Stimulated activated CD4-positive, alpha-beta T cell treated with anti-CD3 and anti-CD28 coated beads, Interleukin-12 subunit alpha, Interleukin-12 subunit beta, amount 100 ng/mL, for 48 hours (primary cell): ENCODE data around the gene LRRC41.
"Not testable (repeated sequence)": the region's sequence is repeated elsewhere in the genome, so short reads cannot be mapped to it uniquely, and the experiment has no call there.

Experiments used
- DNase-seq, 3 donors: peaks; one replicate each; pipeline ENCODE4 v3.0.0-alpha.2; 2020; ENCODE audit warnings: low read depth in 2 of 3, low spot score in 1 of 3

LRRC41 gene

GRCh38 chr1:46328182-46328581 lies 24.8 kb upstream of the LRRC41 start:
- not testable (repeated sequence) for DNase-seq

DNA sequence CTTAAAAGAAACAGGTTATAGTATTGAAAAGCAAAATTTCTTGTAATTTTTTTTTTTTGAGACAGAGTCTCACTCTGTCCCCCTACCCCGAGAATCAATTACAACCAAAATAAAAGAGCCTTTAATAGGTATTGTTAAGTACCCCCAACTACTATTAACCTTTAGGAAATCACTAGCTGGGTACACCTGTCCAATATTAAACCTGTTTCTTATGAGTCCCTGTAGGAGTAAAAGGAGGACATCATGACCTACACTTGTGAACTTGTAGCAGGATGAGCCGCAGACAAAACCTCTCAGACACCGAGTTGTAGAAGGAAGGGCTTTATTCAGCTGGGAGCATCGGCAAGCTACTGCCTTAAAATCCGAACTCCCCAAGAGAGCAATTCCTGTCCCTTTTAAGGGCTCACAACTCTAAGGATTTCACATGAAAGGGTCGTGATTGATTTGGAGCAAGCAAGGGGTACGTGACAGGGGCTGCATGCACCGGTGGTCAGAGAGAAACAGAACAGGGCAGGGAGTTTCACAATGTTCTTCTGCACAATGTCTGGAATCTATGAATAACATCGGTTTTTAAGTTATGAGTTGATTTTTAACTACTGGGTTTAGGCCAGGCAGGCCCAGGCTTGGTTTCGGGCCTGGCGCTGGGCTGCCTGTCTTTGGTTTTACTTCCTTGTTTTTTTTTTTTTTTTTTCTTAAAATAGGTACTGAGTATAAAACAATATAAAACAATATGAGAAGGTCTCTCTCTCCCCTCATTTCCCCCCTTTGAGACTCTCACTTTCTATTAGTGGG lies 22.1 kb upstream of the LRRC41 start:
- DNase-seq, result not testable (repeated sequence)

DNA sequence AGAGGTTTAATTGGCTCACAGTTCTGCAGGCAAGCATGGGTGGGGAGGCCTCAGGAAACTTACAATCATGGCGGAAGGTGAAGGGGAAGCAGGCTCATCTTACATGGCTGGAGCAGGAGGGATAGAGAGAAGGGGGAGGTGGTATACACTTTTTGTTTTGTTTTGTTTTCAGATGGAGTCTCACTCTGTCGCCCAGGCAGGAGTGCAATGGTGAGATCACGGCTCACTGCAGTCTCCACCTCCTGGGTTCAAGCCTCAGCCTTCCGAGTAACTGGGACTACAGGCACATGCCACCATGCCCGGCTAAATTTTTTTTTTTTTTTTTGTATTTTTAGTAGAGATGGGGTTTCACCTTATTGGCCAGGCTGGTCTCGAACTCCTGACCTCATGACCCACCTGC lies 18.8 kb upstream of the LRRC41 start:
- DNase-seq, result not testable (repeated sequence)

- DNase-seq, result not testable (repeated sequence)
Observed at GRCh38 chr1:46319960-46320914, 16.8 kb upstream of the LRRC41 start.

DNA sequence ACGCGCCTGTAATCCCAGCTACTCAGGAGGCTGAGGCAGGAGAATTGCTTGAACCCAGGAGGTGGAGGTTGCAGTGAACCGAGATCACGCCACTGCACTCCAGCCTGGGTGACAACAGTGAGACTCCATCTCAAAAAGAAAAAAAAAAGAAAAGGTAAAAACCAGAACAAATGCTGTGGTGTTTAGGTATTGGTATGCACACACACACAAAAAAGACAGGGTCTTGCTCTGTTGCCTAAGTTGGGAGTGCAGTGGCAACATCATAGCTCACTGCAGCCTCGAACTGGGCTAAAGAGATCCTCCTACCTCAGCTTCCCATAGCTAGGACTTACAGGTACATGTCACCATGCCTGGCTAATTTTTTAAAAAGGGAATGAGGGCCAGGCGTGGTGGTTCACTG lies 15.9 kb upstream of the LRRC41 start:
- not testable (repeated sequence) for DNase-seq

DNA sequence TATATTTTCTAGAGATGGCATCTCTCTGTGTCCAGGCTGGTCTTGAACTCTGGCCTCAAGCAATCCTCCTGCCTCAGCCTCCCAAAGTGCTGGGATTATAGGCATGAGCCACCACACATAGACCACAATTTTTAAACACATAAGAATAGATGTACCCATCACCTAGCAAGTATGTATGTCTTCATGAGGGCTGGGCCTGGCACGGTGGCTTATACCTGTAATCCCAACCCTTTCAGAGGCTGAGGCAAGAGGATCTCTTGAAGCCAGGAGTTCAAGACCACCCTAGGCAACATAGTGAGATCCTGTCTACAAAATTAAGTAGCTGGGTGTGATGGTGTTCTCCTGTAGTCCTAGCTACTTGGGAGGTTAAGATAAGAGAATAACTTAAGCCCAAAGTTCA lies 13.9 kb upstream of the LRRC41 start:
- no peak for DNase-seq

DNA sequence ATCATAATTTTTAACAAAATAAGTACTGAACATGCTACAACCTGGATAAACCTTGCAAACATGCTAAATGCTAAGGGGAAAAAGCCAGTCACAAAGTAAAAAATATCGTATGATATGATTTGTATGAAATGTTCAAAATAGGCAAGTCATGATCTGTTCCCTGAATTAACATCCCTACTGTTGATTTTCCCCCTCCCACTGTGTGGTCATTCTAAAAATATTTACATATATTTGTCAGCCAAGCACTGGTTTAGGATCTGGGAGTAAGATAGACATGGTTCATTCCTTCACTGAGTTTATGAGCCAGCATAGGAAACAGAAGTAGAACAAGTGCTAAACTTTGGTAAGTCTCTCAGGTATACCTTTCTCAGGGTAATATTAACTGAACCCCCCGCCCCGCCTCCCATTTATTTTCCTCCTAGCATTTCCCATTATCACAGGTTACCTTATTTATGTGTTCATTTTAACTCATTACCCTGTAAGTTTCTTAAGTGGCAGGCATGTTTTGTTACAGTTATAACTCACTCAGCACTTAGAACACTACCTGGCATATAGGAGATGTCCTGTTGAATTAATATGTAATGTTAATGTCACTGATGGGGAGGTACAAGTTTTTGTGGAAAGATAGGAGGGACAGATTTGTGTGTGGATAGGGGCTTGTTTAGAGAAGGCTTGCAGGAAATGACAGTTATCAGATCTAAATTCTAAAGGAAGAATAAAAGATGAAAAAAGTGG lies 12.4 kb upstream of the LRRC41 start:
- DNase-seq, result no peak

- DNase-seq, result no peak
Observed at GRCh38 chr1:46310321-46310720, 6.9 kb upstream of the LRRC41 start.

GRCh38 chr1:46309401-46310159 lies 6.2 kb upstream of the LRRC41 start:
- DNase-seq, result no peak

GRCh38 chr1:46306159-46306530 lies 2.7 kb upstream of the LRRC41 start:
- no peak for DNase-seq

GRCh38 chr1:46303872-46304326 lies 483 bp upstream of the LRRC41 start:
- no peak for DNase-seq

DNA sequence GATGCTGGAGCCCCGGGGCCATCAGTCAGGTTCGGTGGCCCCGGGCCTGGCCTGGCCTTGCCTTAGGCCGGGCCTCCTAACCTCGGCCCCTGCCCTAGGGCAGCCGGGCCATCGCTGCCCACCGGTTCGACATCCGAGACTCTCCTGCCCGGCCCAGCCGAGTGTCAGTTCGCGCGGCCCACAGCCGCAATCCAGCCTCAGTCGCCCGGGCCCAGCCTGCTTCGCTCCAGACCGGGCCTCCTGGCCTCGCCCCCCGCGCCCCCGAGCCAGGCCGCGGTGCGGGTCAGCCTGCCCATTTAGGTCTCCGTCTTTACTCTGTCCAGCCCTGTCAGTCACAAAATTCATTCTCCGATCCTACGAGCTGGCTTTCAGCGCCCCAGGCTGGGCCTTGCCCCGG lies 777 bp downstream of the LRRC41 start:
- peak in 1 of 3 donors; percentile 13 for DNase-seq

DNA sequence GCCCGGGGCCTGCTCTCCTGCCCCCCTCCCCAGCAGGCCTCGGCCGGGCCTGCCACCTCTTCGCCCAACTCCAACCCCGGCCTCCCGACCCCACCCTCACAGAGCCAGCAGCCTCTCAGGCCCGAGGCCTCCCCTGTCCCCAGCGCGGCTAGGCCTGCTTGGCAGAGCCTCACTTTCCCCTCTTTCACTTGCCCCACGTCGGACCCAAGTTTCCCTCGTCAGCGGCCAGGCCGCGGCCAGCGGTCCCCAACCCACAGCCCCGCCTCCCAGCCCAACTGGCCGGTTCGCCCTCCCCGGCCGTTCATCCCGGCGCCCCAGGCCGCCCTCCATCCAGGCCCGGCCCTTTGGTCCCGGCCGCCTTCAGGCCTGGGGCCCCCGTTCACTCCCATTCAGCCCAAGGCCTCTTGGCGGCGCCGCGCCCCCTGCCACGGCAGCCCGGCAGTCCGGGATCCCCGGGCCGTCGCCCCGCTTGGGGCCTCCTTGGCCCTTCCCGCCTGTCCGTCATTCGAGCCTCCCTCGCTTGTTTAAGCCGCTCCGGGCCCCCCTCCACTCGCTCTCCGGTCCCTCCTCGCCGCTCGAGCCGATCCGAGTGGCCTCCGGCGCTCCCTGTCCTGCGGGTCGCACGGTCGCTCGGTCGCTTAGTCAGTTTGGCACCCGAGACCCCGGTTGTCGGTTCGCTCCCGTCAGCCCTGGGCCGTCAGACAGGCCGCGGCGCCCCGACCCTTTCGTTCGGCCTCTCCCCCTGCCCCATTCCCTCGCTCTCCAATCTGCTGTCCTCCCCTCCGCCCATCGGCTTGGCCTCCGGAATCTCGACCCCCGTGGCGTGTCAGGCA lies 1.4 kb downstream of the LRRC41 start:
- peak; percentile 24 to 39 (median 25) for DNase-seq

DNA sequence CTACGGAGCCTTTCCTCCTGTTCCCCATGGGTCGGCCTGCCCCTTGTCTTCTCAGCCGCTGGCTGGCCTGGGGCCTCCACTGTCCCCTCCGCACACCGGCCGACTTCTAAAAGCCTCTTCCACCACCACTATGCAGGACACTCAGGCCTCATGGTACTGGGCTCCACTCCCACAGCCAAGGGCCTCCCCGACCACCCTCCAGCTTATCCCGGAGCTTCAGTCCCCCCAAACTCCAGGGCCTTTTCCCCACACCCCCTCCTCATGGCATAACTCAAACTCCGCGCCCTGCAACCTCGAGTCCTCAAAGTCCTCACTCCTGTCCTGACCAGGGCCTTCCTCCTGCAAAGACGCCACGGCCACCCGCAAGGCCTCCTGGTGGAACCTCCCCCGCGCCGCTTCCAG lies 2.0 kb downstream of the LRRC41 start:
- DNase-seq, result no peak

- no peak for DNase-seq
Observed at GRCh38 chr1:46300673-46301405, 2.6 kb downstream of the LRRC41 start.

DNA sequence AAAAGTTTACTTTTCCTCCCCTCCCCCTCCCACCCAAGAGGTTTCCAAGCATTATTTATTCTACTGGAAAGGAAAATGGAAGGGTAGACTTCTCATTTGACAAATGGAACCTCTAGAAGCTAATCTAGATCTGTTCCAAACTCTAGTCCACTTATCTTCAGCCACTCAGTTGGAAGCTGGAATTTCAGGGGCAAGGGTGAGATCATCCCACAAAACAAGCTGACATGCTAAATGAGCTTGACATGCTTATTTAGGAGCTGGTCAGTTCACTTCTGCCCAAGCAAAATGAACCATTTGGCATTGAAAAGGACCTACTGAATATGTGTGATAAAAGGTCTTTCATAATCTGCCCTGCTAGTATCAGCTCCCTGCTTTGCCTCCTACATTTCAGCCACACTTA lies 5.0 kb downstream of the LRRC41 start:
- DNase-seq, result no peak

DNA sequence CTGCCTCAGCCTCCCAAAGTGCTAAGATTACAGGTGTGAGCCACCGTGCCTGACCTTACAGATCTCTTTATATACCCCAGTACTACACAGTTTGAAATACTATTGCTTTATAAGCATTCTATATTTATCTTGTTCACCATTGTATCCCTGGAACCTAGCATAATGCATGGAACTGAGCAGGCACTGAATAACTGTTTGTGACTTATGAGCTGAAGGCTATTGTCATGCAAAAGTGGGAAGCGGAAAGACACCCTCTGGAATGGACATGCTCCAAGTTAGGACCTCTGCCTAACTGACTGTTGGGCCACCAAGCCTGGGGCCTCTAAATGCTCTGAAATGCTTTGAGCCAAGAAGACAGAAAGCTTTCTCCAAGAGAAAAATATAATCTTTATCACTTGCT lies 8.1 kb downstream of the LRRC41 start:
- DNase-seq, result no peak

DNA sequence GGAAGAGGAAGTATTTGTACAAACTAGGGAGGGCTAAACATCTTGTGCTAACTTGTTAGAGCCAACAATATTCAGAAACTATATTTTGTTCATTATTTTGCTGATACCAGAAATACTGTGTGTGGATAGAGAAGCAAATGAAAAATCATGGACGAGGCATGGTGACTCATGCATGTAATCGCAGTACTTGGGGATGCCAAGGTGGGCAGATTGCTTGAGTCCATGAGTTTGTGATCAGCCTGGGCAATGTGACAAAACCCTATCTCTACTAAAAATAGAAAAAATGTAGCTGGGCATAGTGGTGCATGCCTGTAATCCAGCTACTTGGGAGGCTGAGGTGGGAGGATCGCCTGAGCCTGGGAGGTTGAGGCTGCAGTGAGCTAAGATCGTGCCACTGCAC lies 13.4 kb downstream of the LRRC41 start:
- DNase-seq, result no peak

DNA sequence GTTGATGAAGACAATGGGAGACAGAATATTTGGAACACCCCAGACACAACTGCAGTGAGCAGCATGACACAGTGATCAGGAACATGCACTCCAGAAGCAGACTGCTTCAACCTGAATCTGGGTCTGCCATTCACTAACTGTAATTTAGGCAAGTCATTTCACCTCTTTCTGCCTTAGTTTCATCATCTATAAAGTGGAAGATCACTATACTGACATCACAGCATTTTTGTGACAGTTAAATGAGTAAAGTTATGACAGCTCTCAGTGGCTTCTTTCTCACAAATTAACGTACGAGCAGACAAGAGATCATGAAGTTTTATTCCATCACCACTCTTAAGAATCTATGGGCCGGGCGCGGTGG lies 14.3 kb downstream of the LRRC41 start:
- DNase-seq, result no peak
